Osteoblast (primary cell): ENCODE results near the gene TXNL4A. TPM values are rescaled to one million over a fixed set of nuclear protein-coding genes. Genes with fewer than 3 reads are reported as not detected.

Source experiments
- DNase-seq: peaks from one replicate; pipeline ENCODE4 v3.0.0; 2011; ENCODE audit warnings: low spot score, mixed read lengths; ENCODE audit not compliant: insufficient read length; ENCODE audit errors: missing footprints
- H2AFZ ChIP-seq: 2 replicates; pipeline ENCODE4 v1.6.0; 2011; ENCODE audit warnings: mild to moderate bottlenecking, low read length
- H3K27ac ChIP-seq: 2 replicates; pipeline ENCODE4 v1.5.1; 2011; ENCODE audit warnings: mild to moderate bottlenecking, low read depth, low read length, moderate library complexity
- H3K27me3 ChIP-seq: 2 replicates; pipeline ENCODE4 v1.6.0; 2012; ENCODE audit warnings: mild to moderate bottlenecking, control low read depth, inconsistent platforms, low read length, moderate library complexity; ENCODE audit not compliant: insufficient read depth
- H3K36me3 ChIP-seq: 2 replicates; pipeline ENCODE4 v1.5.1; 2011; ENCODE audit warnings: mild to moderate bottlenecking, low read length, control low read depth, moderate library complexity; ENCODE audit not compliant: insufficient read depth
- H3K4me1 ChIP-seq: 2 replicates; pipeline ENCODE4 v1.5.1; 2011; ENCODE audit warnings: mild to moderate bottlenecking, low read length, control low read depth, moderate library complexity; ENCODE audit not compliant: insufficient read depth
- H3K4me2 ChIP-seq: 2 replicates; pipeline ENCODE4 v1.6.0; 2011; ENCODE audit warnings: mild to moderate bottlenecking, low read length; ENCODE audit not compliant: insufficient read depth
- H3K4me3 ChIP-seq: fragments of 200-600 bp; sonication (generic); 3 replicates; pipeline ENCODE4 v1.5.1; 2012; ENCODE audit warnings: mild to moderate bottlenecking, low read length, inconsistent platforms; ENCODE audit not compliant: insufficient read depth
- H3K79me2 ChIP-seq: 2 replicates; pipeline ENCODE4 v1.6.0; 2012; ENCODE audit warnings: mild to moderate bottlenecking, low read length, control low read depth, inconsistent platforms; ENCODE audit not compliant: insufficient read depth
- H3K9me3 ChIP-seq: 2 replicates; pipeline ENCODE4 v1.5.1; 2011; ENCODE audit warnings: low read depth, low read length, control low read depth
- H4K20me1 ChIP-seq: 2 replicates; pipeline ENCODE4 v1.6.0; 2012; ENCODE audit warnings: mild to moderate bottlenecking, low read length, control low read depth; ENCODE audit not compliant: insufficient read depth
- CTCF ChIP-seq: IDR thresholded peaks from 2 replicates; pipeline ENCODE4 v1.5.1; 2011; ENCODE audit warnings: mild to moderate bottlenecking, low read depth, low read length, moderate library complexity; ENCODE audit errors: extremely low read depth
- total RNA-seq: library from RNA; depleted of rRNA; stranded (reverse); fragments of >200 nt; gene quantifications from 2 replicates; pipeline ENCODE4 v1.2.3, GENCODE V29; 2012

Gene TXNL4A
- total RNA-seq, 1 donor = 54.6 TPM

DNA sequence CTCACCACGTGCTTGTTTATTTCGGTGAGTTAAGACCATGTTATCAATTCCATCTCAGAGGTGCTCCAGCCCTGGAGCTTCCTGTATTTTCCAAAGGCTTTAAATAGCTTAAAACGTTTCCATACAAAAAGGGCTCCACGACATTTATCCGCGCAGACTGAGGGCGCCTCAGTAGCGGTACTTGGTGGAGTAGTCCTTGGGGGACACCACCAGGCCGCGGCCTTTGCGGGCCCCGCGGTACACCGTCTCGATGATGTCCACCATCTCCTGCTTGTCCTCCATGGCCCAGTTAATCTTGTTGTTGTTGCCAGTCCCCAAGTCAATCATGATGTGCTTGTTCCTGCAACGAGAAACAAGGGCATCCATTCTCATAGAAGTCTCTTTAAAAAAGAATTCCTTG lies 14.8 kb downstream of the TXNL4A start:
- no peak overlapping the region for H3K27ac ChIP-seq
- H4K20me1 ChIP-seq = peaks cover 58% of the 10 kb centered on the region
- H3K4me3 ChIP-seq = no peak overlapping the region
- H3K27me3 ChIP-seq = no peaks in the 10 kb centered on the region
- no peaks in the 10 kb centered on the region for H3K4me1 ChIP-seq
- DNase-seq = no peak
- peaks cover 62% of the 10 kb centered on the region for H3K36me3 ChIP-seq
- no peaks in the 10 kb centered on the region for H3K9me3 ChIP-seq
- H2AFZ ChIP-seq = no peak overlapping the region
- H3K4me2 ChIP-seq = no peak overlapping the region
- peaks cover 79% of the 10 kb centered on the region for H3K79me2 ChIP-seq
- no peak for TF ChIP-seq CTCF

DNA sequence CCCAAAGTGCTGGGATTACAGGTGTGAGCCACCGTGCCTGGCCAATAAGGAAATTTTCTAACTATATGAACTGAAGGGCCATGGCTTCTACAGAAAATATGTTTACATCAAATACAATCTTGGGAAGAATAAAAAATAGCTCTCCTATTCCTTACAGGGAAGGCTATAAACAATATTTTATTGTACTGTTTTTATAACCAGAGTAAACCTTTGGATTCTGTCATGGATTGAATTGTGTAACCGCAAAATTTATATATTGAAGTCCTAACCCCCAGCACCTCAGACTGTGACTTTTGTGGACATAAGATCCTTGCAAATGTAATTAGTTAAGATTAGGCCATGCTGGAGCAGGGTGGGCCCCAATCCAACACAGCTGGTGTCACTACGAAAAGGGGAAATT lies 15.6 kb downstream of the TXNL4A start:
- Histone ChIP-seq H3K4me3 (no peak overlapping the region), H4K20me1 (peaks cover 52% of the 10 kb centered on the region), H3K79me2 (peaks cover 72% of the 10 kb centered on the region), H3K4me1 (no peaks in the 10 kb centered on the region), H3K27ac (no peak overlapping the region), H3K36me3 (peaks cover 67% of the 10 kb centered on the region), H3K9me3 (no peaks in the 10 kb centered on the region), H3K27me3 (no peaks in the 10 kb centered on the region), H3K4me2 (no peak overlapping the region), H2AFZ (no peak overlapping the region)
- no peak for DNase-seq
- no peak for TF ChIP-seq CTCF

- Histone ChIP-seq H3K4me2 (no peak overlapping the region), H3K4me3 (no peak overlapping the region), H4K20me1 (peaks cover 50% of the 10 kb centered on the region), H3K27me3 (no peaks in the 10 kb centered on the region), H3K27ac (no peak overlapping the region), H3K4me1 (no peaks in the 10 kb centered on the region), H3K79me2 (peaks cover 66% of the 10 kb centered on the region), H3K9me3 (no peaks in the 10 kb centered on the region), H3K36me3 (peaks cover 74% of the 10 kb centered on the region), H2AFZ (no peak overlapping the region)
- DNase-seq = no peak
- TF ChIP-seq CTCF = no peak
These were observed 16.4 kb downstream of the TXNL4A start for GRCh38 chr18:79971986-79972385.

DNA sequence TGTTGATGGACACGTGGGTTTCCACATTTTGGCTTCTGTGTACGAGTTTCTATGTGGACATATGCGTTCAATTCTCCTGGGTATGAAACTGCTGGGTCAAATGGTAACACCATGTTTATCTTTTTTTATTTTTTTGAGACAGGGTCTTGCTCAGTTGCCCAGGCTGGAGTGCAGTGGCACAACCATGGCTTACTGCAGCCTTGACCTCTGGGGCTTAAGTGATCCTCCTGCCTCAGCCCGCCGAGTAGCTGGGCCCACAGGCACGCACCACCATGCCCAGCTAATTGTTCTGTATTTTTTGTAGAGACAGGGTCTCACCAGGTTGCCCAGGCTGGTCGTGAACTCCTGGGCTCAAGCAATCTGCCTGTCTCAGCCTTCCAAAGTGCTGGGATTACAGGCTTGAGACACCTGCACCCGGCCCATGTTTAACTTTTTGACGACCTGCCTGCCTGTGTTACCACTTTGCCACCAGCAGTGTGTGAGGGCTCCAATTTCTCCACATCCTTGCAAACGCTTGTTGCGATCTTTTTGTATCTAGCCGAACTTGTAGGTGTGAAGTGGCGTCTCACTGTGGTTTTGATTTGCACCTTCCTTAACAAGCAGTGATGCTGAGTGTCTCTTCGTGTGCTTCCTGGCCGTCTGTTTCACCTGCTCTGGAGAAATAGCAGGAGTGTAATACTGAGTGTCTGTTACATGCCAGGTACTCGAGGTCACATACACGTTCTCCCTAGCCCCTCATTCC lies 17.0 kb downstream of the TXNL4A start:
- H3K9me3 ChIP-seq = no peaks in the 10 kb centered on the region
- H3K27me3 ChIP-seq = no peaks in the 10 kb centered on the region
- H3K4me1 ChIP-seq = no peaks in the 10 kb centered on the region
- no peak overlapping the region for H3K4me3 ChIP-seq
- H3K36me3 ChIP-seq = peaks cover 69% of the 10 kb centered on the region
- H4K20me1 ChIP-seq = peaks cover 45% of the 10 kb centered on the region
- H3K79me2 ChIP-seq = peaks cover 61% of the 10 kb centered on the region
- TF ChIP-seq CTCF = no peak
- H3K4me2 ChIP-seq = no peak overlapping the region
- no peak overlapping the region for H3K27ac ChIP-seq
- no peak overlapping the region for H2AFZ ChIP-seq
- DNase-seq = no peak
